GM10266 (cell line): Measurements from ENCODE around the gene FN1.

Source experiments
- DNase-seq: peaks from one replicate; pipeline ENCODE4 v3.0.0; 2012; ENCODE audit errors: extremely low spot score
- TF ChIP-seq, protein P1 (sequence below): IDR thresholded peaks from 2 replicates; pipeline ENCODE4 v1.5.1; 2012; ENCODE audit warnings: mild to moderate bottlenecking, low read depth; ENCODE audit not compliant: control insufficient read depth, insufficient read depth; ENCODE audit errors: missing control alignments

Gene FN1

DNA sequence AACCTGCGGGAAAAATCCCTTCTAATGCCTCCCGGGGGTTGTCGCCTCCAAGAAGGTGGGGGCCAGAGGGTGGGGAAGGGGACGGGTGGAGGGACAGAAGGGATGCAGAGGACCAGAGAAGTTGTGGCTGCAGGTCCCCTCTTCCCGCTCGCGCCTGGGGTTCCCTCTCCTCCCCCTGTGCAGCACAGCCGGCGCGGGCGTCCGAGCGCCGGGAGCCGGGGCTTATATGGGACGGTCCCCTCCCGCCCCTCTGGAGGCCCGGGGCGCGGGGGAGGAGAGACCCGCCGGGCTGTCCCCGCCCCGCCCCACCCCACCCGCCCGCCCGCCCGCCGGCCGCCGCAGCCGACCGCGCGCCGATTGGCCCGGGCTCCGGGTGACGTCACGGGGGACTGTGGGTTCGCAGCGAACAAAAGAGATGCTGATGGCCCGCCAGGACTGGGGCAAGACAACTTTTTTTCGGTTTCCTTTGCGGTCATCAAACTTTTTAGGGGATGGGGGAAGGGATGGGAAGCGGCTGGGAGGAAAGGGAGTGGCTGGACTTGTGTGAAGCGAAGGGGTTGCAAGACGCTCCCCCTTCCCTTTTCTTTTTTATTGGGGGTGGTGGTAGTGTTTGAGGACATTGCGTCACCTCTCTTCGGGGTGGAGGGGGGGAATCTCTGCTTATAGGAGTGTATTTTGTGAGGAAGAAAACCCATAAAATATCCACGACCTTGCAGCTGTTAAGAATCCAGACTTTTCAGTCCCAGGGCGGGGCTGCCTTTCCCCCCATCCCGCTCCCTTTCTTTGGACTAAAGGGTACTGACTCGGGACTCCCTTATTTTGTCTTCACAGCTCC lies at the start of gene FN1:
Gene FN1 (minus strand): TSS at position 199 of the 835 bp plus-strand sequence. CDS start 266 bp downstream, outside the sequence.
- TF ChIP-seq, protein P1, sequence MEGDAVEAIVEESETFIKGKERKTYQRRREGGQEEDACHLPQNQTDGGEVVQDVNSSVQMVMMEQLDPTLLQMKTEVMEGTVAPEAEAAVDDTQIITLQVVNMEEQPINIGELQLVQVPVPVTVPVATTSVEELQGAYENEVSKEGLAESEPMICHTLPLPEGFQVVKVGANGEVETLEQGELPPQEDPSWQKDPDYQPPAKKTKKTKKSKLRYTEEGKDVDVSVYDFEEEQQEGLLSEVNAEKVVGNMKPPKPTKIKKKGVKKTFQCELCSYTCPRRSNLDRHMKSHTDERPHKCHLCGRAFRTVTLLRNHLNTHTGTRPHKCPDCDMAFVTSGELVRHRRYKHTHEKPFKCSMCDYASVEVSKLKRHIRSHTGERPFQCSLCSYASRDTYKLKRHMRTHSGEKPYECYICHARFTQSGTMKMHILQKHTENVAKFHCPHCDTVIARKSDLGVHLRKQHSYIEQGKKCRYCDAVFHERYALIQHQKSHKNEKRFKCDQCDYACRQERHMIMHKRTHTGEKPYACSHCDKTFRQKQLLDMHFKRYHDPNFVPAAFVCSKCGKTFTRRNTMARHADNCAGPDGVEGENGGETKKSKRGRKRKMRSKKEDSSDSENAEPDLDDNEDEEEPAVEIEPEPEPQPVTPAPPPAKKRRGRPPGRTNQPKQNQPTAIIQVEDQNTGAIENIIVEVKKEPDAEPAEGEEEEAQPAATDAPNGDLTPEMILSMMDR = no peak
- peak; percentile 78 for DNase-seq

DNA sequence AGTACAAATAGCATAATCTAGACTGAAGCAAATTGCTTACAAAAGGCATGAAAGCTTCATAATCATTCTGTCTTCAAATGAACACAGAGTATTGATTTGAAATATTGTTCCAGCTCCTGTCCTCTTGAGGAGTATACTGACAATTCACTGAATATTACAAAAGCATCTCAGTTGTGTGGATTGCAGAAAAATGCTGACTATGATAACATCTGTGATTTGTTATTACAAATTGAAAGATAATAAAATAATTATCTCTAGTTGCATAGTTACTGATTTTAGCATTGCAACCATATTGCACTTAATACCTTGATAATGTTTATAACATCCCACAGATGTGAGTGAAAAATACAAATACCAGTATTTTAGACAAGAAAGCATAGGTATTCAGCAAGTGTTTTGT lies 49.2 kb upstream of the FN1 start:
- TF ChIP-seq, protein P1 = no peak
- no peak for DNase-seq

DNA sequence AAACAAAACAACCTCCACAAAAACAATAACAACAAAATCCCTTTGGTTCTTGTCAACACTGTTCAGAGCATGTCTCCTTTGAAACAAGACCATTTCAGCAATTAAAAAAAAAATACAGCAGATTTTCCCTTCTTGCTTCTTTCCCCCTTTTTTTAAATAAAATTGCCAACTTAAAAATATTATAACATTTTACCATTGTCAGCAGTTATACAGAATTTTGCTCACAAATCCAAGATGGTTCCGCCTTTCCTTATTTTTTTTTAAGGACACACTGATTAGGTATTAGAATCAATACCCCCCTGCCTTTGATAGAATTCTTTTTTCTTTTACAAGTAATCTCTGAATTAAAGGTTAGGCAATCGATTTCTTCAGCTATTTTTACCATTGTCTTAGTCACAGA lies 48.7 kb upstream of the FN1 start:
- TF ChIP-seq, protein P1 = no peak
- no peak for DNase-seq

DNA sequence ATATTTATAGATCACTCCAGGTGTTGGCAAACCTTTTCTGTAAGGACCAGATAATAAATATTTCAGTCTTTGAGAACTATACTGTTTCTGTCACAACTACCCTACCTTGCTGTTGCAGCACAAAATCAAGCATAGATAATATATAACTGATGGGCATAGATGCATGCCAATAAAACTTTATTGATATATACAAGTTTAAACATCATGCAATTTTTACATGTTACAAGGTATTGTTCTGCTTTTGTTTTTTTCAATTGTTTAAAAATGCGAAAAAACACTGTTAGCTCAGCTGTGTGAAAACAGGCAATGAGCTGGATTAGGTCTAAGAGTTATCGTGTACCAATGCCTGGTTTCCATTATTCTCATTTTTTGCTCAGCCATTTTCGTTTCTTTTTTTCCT lies 47.6 kb upstream of the FN1 start:
- TF ChIP-seq, protein P1 = no peak

DNA sequence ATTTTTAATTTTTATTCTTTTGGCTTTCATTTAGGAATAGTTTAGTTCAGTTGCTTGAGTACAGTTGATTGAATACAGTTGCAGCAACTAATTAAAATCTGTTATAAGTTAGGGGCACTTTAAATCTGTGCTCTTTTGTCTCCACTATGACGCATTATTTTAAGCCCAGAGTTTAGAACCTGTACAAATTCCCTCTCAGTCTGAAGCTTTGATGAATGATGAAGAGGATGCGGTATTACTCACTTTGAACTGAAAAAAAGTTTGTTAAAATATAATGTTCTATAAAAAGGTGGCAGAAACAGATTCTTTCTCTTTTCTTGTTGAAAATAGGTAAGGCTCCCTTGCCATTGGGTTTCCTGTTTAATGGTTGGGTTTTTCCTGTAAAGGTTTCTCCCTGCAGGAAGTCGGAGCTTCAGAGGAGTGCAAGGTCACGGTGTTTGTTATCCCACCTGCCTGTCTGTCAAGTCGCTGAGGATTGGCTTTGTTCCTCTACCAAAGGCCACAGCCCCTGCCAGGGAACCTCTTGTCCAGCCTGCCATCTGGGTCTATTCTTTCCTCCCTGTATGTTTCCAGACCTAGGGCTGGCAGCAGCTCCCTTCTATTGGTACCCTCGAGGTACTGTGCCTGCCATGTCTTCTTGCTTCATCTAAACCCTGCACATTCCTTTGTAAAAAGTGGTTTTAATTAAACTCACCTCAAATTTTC lies 43.8 kb upstream of the FN1 start:
- DNase-seq = no peak
- TF ChIP-seq, protein P1 = no peak

More for the DNA sequence above, 47.6 kb upstream of the FN1 start:
- DNase-seq = no peak

DNA sequence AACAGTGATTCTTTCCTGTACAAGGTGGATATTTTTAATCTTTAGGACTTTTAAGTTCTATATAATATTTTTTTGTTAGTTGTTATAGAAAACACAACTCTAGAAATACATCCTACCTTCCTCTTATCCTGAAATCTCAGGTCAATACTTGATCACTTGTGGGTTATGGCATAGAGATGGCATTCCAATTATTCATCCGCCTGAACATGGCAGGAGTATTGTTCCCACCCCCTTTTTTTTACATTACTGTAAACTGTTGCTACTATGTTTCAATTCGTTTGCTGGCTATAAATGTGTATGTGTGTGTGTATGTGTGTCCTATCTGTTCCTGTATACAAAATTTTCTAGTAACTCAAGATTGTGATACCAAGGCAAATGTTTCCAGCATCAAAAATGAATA lies 43.3 kb upstream of the FN1 start:
- TF ChIP-seq, protein P1 = no peak
- no peak for DNase-seq

DNA sequence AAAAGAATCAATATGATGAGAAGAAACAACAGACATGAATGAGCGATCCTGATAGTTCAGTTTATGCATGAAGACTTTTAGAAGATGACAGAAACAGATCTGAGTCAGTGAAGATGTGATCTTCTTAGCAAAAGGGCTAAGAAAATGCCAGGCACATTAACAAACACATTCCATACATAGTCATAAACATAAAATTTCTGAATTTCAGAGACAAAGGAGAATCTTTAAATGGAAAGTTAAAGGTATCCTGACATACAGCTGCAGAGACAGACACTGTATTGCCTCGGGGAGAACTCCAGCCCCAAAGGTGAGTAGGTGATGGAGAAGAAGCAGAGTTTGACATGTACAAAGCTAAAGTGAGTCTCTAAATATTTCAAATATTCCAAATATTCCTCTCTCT lies 40.6 kb upstream of the FN1 start:
- TF ChIP-seq, protein P1 = no peak
- DNase-seq = no peak
